Prostate gland (tissue), 2 donors: ENCODE data around the gene NFATC3.

ENCODE experiments used
- CTCF ChIP-seq, 4 experiments: fragments of 200-600 bp in 2 of 4; fragments of 450-650 bp in 2 of 4; sonication (generic) in 2 of 4; IDR thresholded peaks; 1 replicate in 3 of 4; 2 replicates in 1 of 4; pipeline ENCODE4 v1.5.1; 2016 to 2019; ENCODE audit warnings: antibody characterized with exemption in 4 of 4, mild to moderate bottlenecking in 2 of 4, moderate library complexity in 2 of 4
- POLR2A ChIP-seq: fragments of 450-650 bp; IDR thresholded peaks from one replicate; pipeline ENCODE4 v1.6.1; 2016; ENCODE audit warnings: antibody characterized with exemption, mild to moderate bottlenecking
- POLR2AphosphoS5 ChIP-seq: sonication (generic); formaldehyde crosslinking; IDR thresholded peaks from one replicate; pipeline ENCODE4 v1.6.1; 2017; ENCODE audit warnings: antibody characterized with exemption

GRCh38 chr16:68096491-68096890 is 11.3 kb downstream of the NFATC3 start:
- TF ChIP-seq CTCF (IDR thresholded peaks at IDR 0.05), result no peak
- no peak for TF ChIP-seq POLR2A
- TF ChIP-seq POLR2AphosphoS5, result no peak
